ENCODE data around the gene ARHGAP8. TPM values are rescaled to one million over a fixed set of nuclear protein-coding genes. Genes with fewer than 3 reads are reported as not detected.

The ARHGAP8 gene
- total RNA-seq, 3 donors from 2014 or later (not counting 1 experiment from before 2014, with no cell fraction given): 23.6 to 32.6 (median 26.5) TPM

DNA sequence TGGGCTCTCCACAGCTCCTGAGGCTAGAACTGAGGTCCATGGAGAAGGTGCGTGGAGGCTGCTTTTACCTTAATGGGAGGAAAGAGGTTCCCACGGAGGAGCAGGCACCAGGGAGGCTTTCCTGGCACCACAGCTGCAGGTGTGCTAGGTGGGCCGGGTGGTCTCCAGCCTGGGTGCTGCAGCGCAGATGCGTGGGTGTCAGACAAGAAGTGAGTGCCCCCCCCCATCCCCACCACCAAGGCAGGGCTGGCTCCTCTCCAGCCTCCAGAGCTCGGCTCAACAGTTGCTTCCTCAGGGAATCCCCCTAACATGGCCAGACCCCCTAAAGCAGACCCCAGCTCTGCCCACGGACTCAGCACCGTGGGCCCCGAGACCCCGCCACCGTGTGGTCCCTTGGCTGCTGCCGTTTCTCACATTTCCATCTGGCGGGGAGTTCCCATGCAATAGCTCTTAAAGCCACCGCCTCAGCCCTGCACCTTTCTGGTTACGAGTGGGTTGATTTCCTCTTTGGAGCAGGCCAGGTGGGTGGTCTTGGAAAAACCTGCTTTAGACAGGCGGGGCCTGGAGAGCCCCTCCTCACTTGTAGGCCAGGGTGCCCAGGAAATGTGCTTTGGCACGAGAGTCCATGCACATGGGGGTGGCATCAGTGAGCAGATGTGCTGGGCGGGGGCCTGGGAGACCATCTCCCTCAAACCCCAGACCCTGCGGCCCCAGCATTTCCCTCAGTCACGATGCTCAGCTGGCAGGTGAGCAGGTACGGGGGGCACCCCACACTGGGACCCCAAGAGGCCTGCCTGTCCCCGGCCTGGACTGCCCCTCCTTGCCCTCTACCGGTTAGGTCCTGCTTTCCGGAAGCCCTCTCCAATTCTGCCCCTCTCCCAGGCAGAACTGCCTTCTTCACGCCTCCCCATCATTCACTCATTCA, 93.7 kb downstream of the ARHGAP8 start:
- H3K4me3 Mint-ChIP-seq: no peak overlapping the region
- no peak for DNase-seq
- ATAC-seq: no peak
- H3K36me3 Mint-ChIP-seq: peaks cover 8% of the 10 kb centered on the region
- Histone ChIP-seq H3K9me3 (ENCODE audit: control insufficient read depth, insufficient read depth, low read length) (peaks cover 4% of the 10 kb centered on the region), H3K27ac (ENCODE audit: low read length) (no peak overlapping the region), H3K4me1 (ENCODE audit: control insufficient read depth, insufficient read depth, low read length) (no peaks in the 10 kb centered on the region), H3K36me3 (ENCODE audit: control insufficient read depth, insufficient read depth, low read length) (no peaks in the 10 kb centered on the region), H3K4me3 (ENCODE audit: low read length) (no peak overlapping the region), H3K27me3 (ENCODE audit: control insufficient read depth, insufficient read depth, low read length) (no peaks in the 10 kb centered on the region)
- no peaks in the 10 kb centered on the region for H3K4me1 Mint-ChIP-seq
- TF ChIP-seq, protein P1, sequence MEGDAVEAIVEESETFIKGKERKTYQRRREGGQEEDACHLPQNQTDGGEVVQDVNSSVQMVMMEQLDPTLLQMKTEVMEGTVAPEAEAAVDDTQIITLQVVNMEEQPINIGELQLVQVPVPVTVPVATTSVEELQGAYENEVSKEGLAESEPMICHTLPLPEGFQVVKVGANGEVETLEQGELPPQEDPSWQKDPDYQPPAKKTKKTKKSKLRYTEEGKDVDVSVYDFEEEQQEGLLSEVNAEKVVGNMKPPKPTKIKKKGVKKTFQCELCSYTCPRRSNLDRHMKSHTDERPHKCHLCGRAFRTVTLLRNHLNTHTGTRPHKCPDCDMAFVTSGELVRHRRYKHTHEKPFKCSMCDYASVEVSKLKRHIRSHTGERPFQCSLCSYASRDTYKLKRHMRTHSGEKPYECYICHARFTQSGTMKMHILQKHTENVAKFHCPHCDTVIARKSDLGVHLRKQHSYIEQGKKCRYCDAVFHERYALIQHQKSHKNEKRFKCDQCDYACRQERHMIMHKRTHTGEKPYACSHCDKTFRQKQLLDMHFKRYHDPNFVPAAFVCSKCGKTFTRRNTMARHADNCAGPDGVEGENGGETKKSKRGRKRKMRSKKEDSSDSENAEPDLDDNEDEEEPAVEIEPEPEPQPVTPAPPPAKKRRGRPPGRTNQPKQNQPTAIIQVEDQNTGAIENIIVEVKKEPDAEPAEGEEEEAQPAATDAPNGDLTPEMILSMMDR (IDR thresholded peaks at IDR 0.05): no peak
- WGBS (ENCODE audit: insufficient coverage): 86% methylated on average over 25 of the region's 25 CpGs
- no peaks in the 10 kb centered on the region for H3K9me3 Mint-ChIP-seq
- intact Hi-C loops (cut with micrococcal nuclease): no loop called here
- no peak overlapping the region for H3K27ac Mint-ChIP-seq
- H3K27me3 Mint-ChIP-seq (ENCODE audit: low read depth in 2 of 2): no peaks in the 10 kb centered on the region

DNA sequence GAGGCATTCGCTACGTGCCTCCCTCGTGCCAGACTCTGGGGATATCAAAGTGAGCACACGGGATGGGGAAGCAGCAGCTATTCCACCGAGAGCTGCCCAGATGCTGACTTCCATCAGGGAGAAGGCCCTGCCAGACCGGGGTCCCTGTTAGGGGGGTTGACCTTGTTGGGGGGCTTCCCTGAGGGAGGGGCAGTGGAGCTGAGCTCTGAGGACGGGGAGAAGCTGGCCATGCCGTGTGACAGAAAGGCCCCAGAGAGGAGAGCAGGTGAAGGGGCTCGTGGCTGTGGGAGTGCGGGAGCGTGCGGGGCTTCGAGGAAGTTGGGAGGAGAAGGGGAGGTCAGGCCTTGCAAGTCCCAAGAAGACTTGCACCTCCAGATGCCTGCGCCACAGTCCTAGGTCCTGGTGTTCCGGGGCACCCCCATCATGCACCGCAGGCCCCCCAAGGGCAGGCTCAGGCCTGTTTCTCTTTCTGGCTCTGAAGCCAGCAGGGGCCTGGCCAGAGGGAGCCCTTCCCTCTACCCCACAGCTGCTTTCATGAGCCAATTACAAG, 94.4 kb downstream of the ARHGAP8 start:
- H3K27ac ChIP-seq (ENCODE audit: low read length): no peak overlapping the region
- peaks cover 4% of the 10 kb centered on the region for H3K9me3 ChIP-seq (ENCODE audit: control insufficient read depth, insufficient read depth, low read length)
- no peaks in the 10 kb centered on the region for H3K27me3 Mint-ChIP-seq (ENCODE audit: low read depth in 2 of 2)
- no peaks in the 10 kb centered on the region for H3K27me3 ChIP-seq (ENCODE audit: control insufficient read depth, insufficient read depth, low read length)
- H3K4me1 Mint-ChIP-seq: no peaks in the 10 kb centered on the region
- H3K9me3 Mint-ChIP-seq: no peaks in the 10 kb centered on the region
- ATAC-seq (no peak), DNase-seq (no peak)
- H3K27ac Mint-ChIP-seq: no peak overlapping the region
- no peak overlapping the region for H3K4me3 ChIP-seq (ENCODE audit: low read length)
- no peaks in the 10 kb centered on the region for H3K4me1 ChIP-seq (ENCODE audit: control insufficient read depth, insufficient read depth, low read length)
- H3K4me3 Mint-ChIP-seq: no peak overlapping the region
- TF ChIP-seq, protein P1 (IDR thresholded peaks at IDR 0.05): no peak
- peaks cover 8% of the 10 kb centered on the region for H3K36me3 Mint-ChIP-seq
- WGBS (ENCODE audit: insufficient coverage): 91% methylated on average over 16 of the region's 16 CpGs
- H3K36me3 ChIP-seq (ENCODE audit: control insufficient read depth, insufficient read depth, low read length): no peaks in the 10 kb centered on the region
- intact Hi-C loops (cut with micrococcal nuclease): no loop called here

DNA sequence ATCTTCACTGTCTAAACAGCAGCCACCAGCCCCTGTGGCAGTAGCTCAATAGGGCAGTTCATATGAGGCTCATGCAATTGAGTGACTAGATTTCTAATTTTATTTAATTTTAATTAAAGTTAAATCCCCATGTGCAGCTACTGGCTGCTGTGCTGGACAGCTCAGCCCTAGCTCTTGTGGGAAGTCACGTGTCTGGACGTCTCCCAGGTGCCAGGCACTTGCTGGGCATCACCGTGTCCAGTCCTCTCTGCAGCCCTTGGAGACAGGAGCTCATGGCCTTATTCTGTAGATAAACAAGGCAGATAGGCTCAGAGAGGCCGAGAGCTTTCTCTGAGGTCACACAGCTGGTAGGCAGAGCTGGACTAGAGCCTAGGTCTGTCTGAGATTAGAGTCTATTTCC, 95.0 kb downstream of the ARHGAP8 start:
- ATAC-seq: no peak
- H3K4me1 Mint-ChIP-seq: no peaks in the 10 kb centered on the region

More for the DNA sequence above, 95.0 kb downstream of the ARHGAP8 start:
- Mint-ChIP-seq H3K4me3 (no peak overlapping the region), H3K27me3 (ENCODE audit: low read depth in 2 of 2) (no peaks in the 10 kb centered on the region), H3K36me3 (peaks cover 8% of the 10 kb centered on the region), H3K9me3 (no peaks in the 10 kb centered on the region), H3K27ac (no peak overlapping the region)
- no peak for DNase-seq
- Histone ChIP-seq H3K9me3 (ENCODE audit: control insufficient read depth, insufficient read depth, low read length) (peaks cover 4% of the 10 kb centered on the region), H3K4me1 (ENCODE audit: control insufficient read depth, insufficient read depth, low read length) (no peaks in the 10 kb centered on the region), H3K27me3 (ENCODE audit: control insufficient read depth, insufficient read depth, low read length) (no peaks in the 10 kb centered on the region), H3K36me3 (ENCODE audit: control insufficient read depth, insufficient read depth, low read length) (no peaks in the 10 kb centered on the region), H3K4me3 (ENCODE audit: low read length) (no peak overlapping the region), H3K27ac (ENCODE audit: low read length) (no peak overlapping the region)
- intact Hi-C loops (cut with micrococcal nuclease): no loop called here
- 75% methylated on average over 4 of the region's 4 CpGs for WGBS (ENCODE audit: insufficient coverage)
- TF ChIP-seq, protein P1 (IDR thresholded peaks at IDR 0.05): no peak

All from natural killer cell (primary cell).